ENCODE measurements around the gene KLK7. TPM values are rescaled to one million over a fixed set of nuclear protein-coding genes. Genes with fewer than 3 reads are reported as not detected.

KLK7 gene
- total RNA-seq, 1 experiment from 2014 or later: 3.6 TPM

- H3K9me2 ChIP-seq (replicated peaks; ENCODE audit: low read length): no peaks in the 10 kb centered on the region
- no peaks in the 10 kb centered on the region for H3F3A ChIP-seq (ENCODE audit: low read length, unreplicated experiment)
- no peaks in the 10 kb centered on the region for H3K36me3 ChIP-seq (ENCODE audit: low read depth, low read length)
- no peaks in the 10 kb centered on the region for H3K79me2 ChIP-seq (ENCODE audit: low read length)
- no peak overlapping the region for H3K27ac ChIP-seq (ENCODE audit: low read length)
- H3K9ac ChIP-seq (ENCODE audit: low read length): no peak overlapping the region
- H3K9me3 ChIP-seq (ENCODE audit: low read length): no peaks in the 10 kb centered on the region
- DNase-seq (no peak), ATAC-seq (no peak)
- no peak overlapping the region for H3K4me2 ChIP-seq (ENCODE audit: low read length)
- intact Hi-C loops (cut with micrococcal nuclease): no loop called here
- CTCF ChIA-PET: no interaction called here
- POLR2A ChIA-PET (ENCODE audit: unreplicated experiment): no interaction called here
- no peaks in the 10 kb centered on the region for H4K20me1 ChIP-seq (ENCODE audit: low read length)
- H3K4me1 ChIP-seq (ENCODE audit: insufficient read depth, low read length): no peaks in the 10 kb centered on the region
- no peak for TF ChIP-seq EZH2 (IDR thresholded peaks at IDR 0.05; ENCODE audit: low read length, unreplicated experiment)
- TF ChIP-seq CTCF (conservative IDR thresholded peaks at IDR 0.05; ENCODE audit: low read depth, low read length): no peak
- TF ChIP-seq EZH2phosphoT487 (IDR thresholded peaks at IDR 0.05; ENCODE audit: borderline replicate concordance, low read length): no peak
- H3K27me3 ChIP-seq (ENCODE audit: low read length): peaks cover 3% of the 10 kb centered on the region; the same call in 1 of the 2 replicates
- no peak overlapping the region for H2AFZ ChIP-seq (ENCODE audit: low read length)
- BruUV-seq (replicated peaks): no TSS peak
- no peak overlapping the region for H3K4me3 ChIP-seq (ENCODE audit: low read length)
Measured at GRCh38 chr19:51027126-51027806, 43.5 kb upstream of the KLK7 start.

- H3K4me3 ChIP-seq (ENCODE audit: low read length): no peak within 1 kb of the TSS
- H3K36me3 ChIP-seq (ENCODE audit: low read depth, low read length): no peaks in the 10 kb centered on the region
- DNase-seq (peak; percentile 32), ATAC-seq (peak; percentile 33; the same call in 1 of the 2 replicates)
- no peak within 1 kb of the TSS for H3K9ac ChIP-seq (ENCODE audit: low read length)
- no peaks in the 10 kb centered on the region for H3K79me2 ChIP-seq (ENCODE audit: low read length)
- H3K4me2 ChIP-seq (ENCODE audit: low read length): no peak within 1 kb of the TSS
- intact Hi-C loops (cut with micrococcal nuclease): no loop called here
- no peak within 1 kb of the TSS for H3K27ac ChIP-seq (ENCODE audit: low read length)
- H3K27me3 ChIP-seq (ENCODE audit: low read length): peaks cover 3% of the 10 kb centered on the region; the same call in 1 of the 2 replicates
- H2AFZ ChIP-seq (ENCODE audit: low read length): no peak within 1 kb of the TSS
- POLR2A ChIA-PET (ENCODE audit: unreplicated experiment): no interaction called here
- H3K9me3 ChIP-seq (ENCODE audit: low read length): no peaks in the 10 kb centered on the region
- TF ChIP-seq EZH2phosphoT487 (IDR thresholded peaks at IDR 0.05; ENCODE audit: borderline replicate concordance, low read length): no peak
- no peak for TF ChIP-seq EZH2 (IDR thresholded peaks at IDR 0.05; ENCODE audit: low read length, unreplicated experiment)
- no peak for TF ChIP-seq CTCF (conservative IDR thresholded peaks at IDR 0.05; ENCODE audit: low read depth, low read length)
- CTCF ChIA-PET: no interaction called here
- H3F3A ChIP-seq (ENCODE audit: low read length, unreplicated experiment): no peaks in the 10 kb centered on the region
- H3K9me2 ChIP-seq (replicated peaks; ENCODE audit: low read length): no peaks in the 10 kb centered on the region
- peaks cover under 1% of the 10 kb centered on the region for H3K4me1 ChIP-seq (ENCODE audit: insufficient read depth, low read length)
- BruUV-seq (replicated peaks): no TSS peak
- H4K20me1 ChIP-seq (ENCODE audit: low read length): no peaks in the 10 kb centered on the region
Measured at GRCh38 chr19:51026554-51026831, 42.8 kb upstream of the KLK7 start, which contains the start of gene KLK11. TSS of gene KLK11 (minus strand) at chr19:51026616. CDS start at chr19:51025631, 985 bp downstream.

GRCh38 chr19:51025809-51026553 lies 42.3 kb upstream of the KLK7 start:
- H3K4me3 ChIP-seq (ENCODE audit: low read length): no peak overlapping the region
- ChIA-PET CTCF (no interaction called here), POLR2A (ENCODE audit: unreplicated experiment) (no interaction called here)
- H3K9me3 ChIP-seq (ENCODE audit: low read length): no peaks in the 10 kb centered on the region
- H3K4me2 ChIP-seq (ENCODE audit: low read length): no peak overlapping the region
- no peak overlapping the region for H3K27ac ChIP-seq (ENCODE audit: low read length)
- intact Hi-C loops (cut with micrococcal nuclease): no loop called here
- no peaks in the 10 kb centered on the region for H4K20me1 ChIP-seq (ENCODE audit: low read length)
- H3F3A ChIP-seq (ENCODE audit: low read length, unreplicated experiment): no peaks in the 10 kb centered on the region
- no peak for DNase-seq
- no peak overlapping the region for H2AFZ ChIP-seq (ENCODE audit: low read length)
- H3K4me1 ChIP-seq (ENCODE audit: insufficient read depth, low read length): peaks cover 5% of the 10 kb centered on the region
- no TSS peak for BruUV-seq (replicated peaks)
- H3K9me2 ChIP-seq (replicated peaks; ENCODE audit: low read length): no peaks in the 10 kb centered on the region
- H3K27me3 ChIP-seq (ENCODE audit: low read length): peaks cover 3% of the 10 kb centered on the region; the same call in 1 of the 2 replicates
- TF ChIP-seq EZH2 (IDR thresholded peaks at IDR 0.05; ENCODE audit: low read length, unreplicated experiment): no peak
- no peak for TF ChIP-seq CTCF (conservative IDR thresholded peaks at IDR 0.05; ENCODE audit: low read depth, low read length)
- TF ChIP-seq EZH2phosphoT487 (IDR thresholded peaks at IDR 0.05; ENCODE audit: borderline replicate concordance, low read length): no peak
- ATAC-seq: no peak
- no peak overlapping the region for H3K9ac ChIP-seq (ENCODE audit: low read length)
- H3K79me2 ChIP-seq (ENCODE audit: low read length): no peaks in the 10 kb centered on the region
- H3K36me3 ChIP-seq (ENCODE audit: low read depth, low read length): no peaks in the 10 kb centered on the region

All from PC-3 (cell line).